HK-2 (cell line): ENCODE results near the gene MRPL36.
"Not testable (repeated sequence)": the region's sequence is repeated elsewhere in the genome, so short reads cannot be mapped to it uniquely, and the experiment has no call there.

Experiments used
- DNase-seq: peaks from one replicate; pipeline ENCODE4 v3.0.0-alpha.2; 2018; ENCODE audit not compliant: unreplicated experiment

Gene MRPL36

GRCh38 chr5:1832511-1833250, 33.0 kb upstream of the MRPL36 start:
- DNase-seq: no peak

- DNase-seq: no peak
Measured at GRCh38 chr5:1831677-1832313, 32.2 kb upstream of the MRPL36 start.

GRCh38 chr5:1831257-1831656, 31.6 kb upstream of the MRPL36 start:
- no peak for DNase-seq

GRCh38 chr5:1830571-1831228, 31.1 kb upstream of the MRPL36 start:
- DNase-seq: no peak

- no peak for DNase-seq
Measured at GRCh38 chr5:1827886-1828397, 28.3 kb upstream of the MRPL36 start.

- DNase-seq: no peak
Measured at GRCh38 chr5:1827025-1827885, 27.6 kb upstream of the MRPL36 start.

- DNase-seq: no peak
Measured at GRCh38 chr5:1826235-1826980, 26.8 kb upstream of the MRPL36 start.

GRCh38 chr5:1824903-1825841, 25.5 kb upstream of the MRPL36 start:
- DNase-seq: no peak

GRCh38 chr5:1824109-1824821, 24.6 kb upstream of the MRPL36 start:
- no peak for DNase-seq

GRCh38 chr5:1823381-1824034, 23.9 kb upstream of the MRPL36 start:
- DNase-seq: no peak

GRCh38 chr5:1821862-1822261, 22.2 kb upstream of the MRPL36 start:
- no peak for DNase-seq

- DNase-seq: no peak
Measured at GRCh38 chr5:1820926-1821325, 21.3 kb upstream of the MRPL36 start.

GRCh38 chr5:1820381-1820780, 20.7 kb upstream of the MRPL36 start:
- DNase-seq: no peak

- no peak for DNase-seq
Measured at GRCh38 chr5:1819458-1819857, 19.8 kb upstream of the MRPL36 start.

GRCh38 chr5:1818784-1819183, 19.1 kb upstream of the MRPL36 start:
- no peak for DNase-seq

GRCh38 chr5:1817261-1818043, 17.8 kb upstream of the MRPL36 start:
- no peak for DNase-seq

- DNase-seq: not testable (repeated sequence)
Measured at GRCh38 chr5:1816495-1817089, 17.0 kb upstream of the MRPL36 start.

GRCh38 chr5:1815881-1816292, 16.2 kb upstream of the MRPL36 start:
- no peak for DNase-seq
